Stimulated activated CD8-positive, alpha-beta memory T cell treated with anti-CD3 and anti-CD28 coated beads, Interleukin-12 subunit alpha, Interleukin-12 subunit beta, amount 100 ng/mL, for 24 hours (primary cell): ENCODE data around the gene CLIP4.
A peak's percentile ranks its signal among the peaks of the same experiment; 100 is the strongest.

ENCODE experiments used
- DNase-seq: peaks from one replicate; pipeline ENCODE4 v3.0.0-alpha.2; 2020; ENCODE audit errors: extremely low read depth

Gene CLIP4

DNA sequence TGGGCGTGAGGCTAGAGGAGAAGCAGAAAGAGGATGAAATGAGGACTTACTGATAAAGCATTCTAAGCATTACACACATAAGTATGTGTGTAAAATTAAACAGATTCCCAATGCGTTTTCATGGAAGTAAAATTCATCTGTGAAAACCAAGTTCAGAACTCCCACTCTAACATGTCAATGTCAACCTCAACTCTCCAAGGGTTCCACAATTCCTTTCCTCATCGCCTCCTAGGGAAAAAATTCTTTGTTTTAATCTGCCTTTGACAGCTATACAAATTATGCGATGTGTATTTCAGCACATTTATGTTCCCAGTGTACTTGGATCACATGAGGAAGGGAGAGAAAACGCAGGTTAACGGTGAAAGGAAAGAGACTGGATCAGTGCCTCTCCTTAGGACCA is 76.6 kb downstream of the CLIP4 start:
- no peak for DNase-seq

GRCh38 chr2:29192526-29192925 is 77.3 kb downstream of the CLIP4 start:
- no peak for DNase-seq

DNA sequence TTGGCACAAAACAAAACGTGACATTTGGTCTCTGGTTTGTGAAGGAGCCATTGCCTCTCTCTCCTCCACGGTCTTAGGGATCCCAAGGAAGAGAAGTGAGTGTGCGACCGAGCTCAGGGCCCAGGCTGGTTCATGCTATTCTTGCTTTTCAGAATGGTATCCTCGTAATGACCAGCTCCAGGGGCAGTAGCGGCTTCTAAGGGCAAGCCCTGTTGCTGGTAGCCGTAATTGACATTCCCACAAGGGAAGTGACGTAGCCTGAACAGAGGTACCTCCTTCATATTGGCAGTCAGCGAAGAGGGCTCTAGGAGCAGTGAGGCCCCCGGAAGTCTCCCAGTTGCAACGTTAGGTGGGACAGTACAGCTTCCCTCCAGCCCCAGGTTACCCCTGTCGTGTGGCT is 77.9 kb downstream of the CLIP4 start:
- DNase-seq: no peak

DNA sequence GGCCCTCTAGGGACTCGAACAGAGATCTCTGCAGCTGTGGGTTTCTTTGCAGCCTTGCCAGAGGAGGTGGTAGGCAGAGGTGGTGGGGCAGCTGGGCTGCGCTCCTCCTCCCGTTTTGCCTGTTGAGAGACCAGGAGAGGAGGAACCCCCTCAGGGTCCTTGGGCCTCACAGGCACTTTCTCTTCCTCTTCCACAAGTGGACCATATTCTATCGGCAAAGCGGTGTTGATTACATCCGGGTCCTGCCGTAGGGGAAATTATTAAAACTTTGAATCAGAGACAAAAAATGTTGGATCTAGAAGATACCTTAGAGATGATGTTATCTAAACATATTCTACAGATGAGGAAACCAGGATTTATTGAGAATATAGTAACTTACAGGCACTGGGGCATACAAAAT is 78.5 kb downstream of the CLIP4 start:
- DNase-seq: no peak

DNA sequence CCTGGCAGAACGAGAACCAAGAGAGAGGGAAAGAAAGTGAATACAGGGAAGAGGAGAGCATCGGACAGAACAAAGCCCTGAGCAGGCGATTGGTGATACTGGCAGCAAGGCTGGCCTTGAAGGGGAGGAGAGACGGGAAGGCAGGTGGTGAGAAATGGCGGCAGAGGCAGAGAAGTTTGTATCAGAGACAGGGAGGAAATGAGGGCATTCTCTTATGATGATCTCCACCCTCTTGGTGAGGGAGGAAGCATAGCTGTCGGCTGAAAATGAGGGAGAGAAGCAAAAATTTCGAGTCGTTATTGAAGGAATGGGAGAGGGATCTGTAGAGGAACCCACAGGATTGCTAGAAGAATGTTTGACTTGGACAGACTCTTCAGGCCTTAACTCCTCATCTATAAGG is 80.6 kb downstream of the CLIP4 start:
- DNase-seq: no peak

GRCh38 chr2:29196792-29197788 is 81.9 kb downstream of the CLIP4 start:
- DNase-seq: peak; percentile 23

DNA sequence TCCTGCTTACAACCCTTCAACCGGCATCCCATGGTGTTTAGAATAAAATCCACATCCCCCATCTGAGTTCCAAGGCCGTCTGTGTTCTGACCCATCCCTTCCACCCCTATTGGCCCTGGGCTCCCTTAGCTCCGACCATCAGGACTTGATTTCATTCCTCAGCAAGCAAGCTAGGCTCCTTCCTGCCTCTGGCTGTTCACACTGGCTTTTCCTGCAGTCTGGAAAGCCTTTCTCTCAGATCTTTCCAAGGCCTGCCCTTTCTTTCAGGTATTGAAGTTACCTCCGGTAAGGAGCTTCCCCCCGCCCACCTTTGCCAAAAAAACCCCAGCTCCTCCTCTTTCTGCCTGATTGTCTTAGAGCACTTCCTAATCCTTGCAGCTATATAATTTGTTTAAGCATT is 86.8 kb downstream of the CLIP4 start:
- no peak for DNase-seq

- DNase-seq: no peak
Observed at GRCh38 chr2:29202819-29203495, 87.7 kb downstream of the CLIP4 start.

DNA sequence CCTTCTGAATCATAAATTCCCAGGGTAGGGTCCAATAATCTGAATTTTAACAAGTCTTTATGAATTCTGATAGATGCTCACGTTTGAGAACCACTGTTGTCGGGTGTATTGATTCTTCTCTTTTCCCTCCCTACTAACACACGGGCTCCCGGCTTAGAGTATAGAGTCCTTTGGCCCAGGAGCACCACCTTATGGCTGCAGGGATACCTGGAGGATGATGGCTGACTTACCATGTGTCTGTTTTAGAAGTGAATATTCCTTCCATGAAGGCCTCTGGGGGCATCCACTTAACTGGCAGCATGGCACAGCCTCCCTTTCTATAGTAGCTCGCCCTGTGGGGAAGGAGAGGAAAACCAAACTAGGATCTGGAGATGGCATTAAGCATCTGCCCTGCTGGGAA is 91.7 kb downstream of the CLIP4 start:
- DNase-seq: no peak

DNA sequence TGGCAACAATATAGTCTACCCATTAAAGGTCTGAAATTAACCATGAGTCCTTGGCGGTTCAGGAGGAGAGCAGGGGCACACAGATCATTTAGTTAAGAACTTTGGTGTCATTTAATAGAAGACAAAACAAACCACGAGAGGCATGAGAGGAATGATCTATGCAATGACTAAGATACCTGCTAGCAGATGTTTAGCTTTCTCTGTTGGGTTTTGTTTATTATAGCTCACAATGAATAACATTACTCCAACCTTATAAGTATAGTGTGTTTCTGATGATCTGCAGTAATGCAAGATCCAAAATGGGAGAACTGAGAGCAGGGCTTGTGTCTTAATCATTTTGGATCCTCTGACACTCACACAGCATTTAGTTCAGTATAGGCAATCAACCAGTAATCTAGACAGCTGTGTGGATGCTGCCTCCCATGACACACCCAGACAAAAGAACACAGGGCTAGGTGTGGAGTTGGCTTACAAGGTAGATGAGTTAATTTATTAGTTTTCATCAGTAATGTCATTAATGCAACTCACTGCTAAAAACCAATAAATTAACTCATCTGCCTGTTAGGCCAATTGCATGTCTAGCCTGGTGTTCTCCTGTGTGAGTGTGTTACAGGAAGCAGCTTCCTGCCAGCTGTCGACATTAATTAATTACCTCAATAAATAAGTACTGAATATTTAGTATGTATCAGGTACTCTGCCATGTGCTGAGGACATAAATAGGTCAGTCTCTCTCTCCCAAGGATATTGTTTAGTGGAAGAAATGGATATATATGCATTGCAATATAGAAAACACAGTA is 92.3 kb downstream of the CLIP4 start:
- DNase-seq: no peak

- DNase-seq: no peak
Observed at GRCh38 chr2:29209551-29209950, 94.3 kb downstream of the CLIP4 start.

- DNase-seq: no peak
Observed at GRCh38 chr2:29212009-29212408, 96.8 kb downstream of the CLIP4 start.

DNA sequence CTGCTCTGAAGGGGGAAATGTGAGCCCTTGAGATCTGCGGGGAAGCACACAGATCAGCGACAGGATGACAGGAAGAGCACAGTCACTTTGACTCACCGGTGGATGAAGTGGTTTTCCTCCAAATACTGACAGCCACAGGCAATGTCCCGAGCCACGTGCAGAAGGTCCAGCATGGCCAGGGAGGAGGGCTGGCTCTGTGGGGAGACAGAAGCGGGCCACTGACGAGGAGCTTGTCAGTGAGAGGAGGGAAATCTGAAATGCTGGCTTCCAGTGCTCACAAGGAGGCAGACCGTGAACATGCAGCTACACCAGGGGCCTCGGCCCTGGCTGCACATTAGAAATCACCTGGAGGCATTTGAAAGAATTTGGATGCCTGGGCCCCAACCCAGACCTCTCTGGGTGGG is 98.7 kb downstream of the CLIP4 start:
- no peak for DNase-seq

DNA sequence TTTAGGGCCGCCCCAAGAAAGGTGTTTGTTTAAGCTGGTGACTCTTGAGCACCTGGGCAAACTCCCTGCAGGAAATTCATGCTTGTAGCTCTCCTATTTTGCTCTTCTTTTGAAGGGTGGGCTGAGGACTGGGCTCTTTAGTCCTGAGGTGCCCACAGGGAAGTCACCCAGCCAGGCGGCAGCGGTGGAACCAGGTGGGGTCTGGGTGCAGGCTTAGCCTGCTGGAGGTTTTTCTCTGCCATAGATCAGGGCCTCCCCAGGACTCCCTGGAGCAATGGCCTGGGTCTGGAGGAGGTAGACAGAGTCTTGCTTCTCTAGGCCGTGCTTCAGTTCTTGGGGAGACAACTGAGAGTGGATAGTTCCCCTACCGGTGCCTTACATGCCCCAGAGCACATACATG is 99.9 kb downstream of the CLIP4 start:
- no peak for DNase-seq

GRCh38 chr2:29215739-29216608 is 100.8 kb downstream of the CLIP4 start:
- DNase-seq: no peak

DNA sequence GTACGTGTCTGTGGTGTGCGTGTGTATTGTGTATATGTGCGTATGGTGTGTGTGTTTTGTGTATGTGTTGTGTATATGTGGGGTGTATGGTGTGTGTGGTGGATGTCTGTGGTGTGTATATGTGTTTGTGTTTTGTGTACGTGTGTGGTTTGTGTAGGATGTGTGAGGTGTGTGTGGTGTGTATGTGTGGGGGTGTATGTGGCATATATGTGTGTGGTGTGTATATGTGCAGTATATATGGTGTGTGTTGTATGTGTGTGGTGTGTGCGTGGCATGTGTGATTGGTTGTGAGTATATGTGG is 101.3 kb downstream of the CLIP4 start:
- DNase-seq: no peak

GRCh38 chr2:29218071-29218470 is 102.9 kb downstream of the CLIP4 start:
- DNase-seq: no peak

GRCh38 chr2:29218550-29219125 is 103.4 kb downstream of the CLIP4 start:
- no peak for DNase-seq

GRCh38 chr2:29219374-29219773 is 104.2 kb downstream of the CLIP4 start:
- DNase-seq: no peak

GRCh38 chr2:29220506-29221270 is 105.5 kb downstream of the CLIP4 start:
- no peak for DNase-seq
